Ecto neural progenitor cell (in vitro differentiated cells): ENCODE measurements around the gene RASSF8.

Source experiments
- DNase-seq: peaks from one replicate; pipeline ENCODE4 v3.0.0-alpha.2; 2018; ENCODE audit warnings: low spot score

RASSF8 gene

GRCh38 chr12:25962932-25963525, 4.5 kb downstream of the RASSF8 start:
- no peak for DNase-seq

- DNase-seq: no peak
Observed at GRCh38 chr12:25965682-25966081, 7.2 kb downstream of the RASSF8 start.

DNA sequence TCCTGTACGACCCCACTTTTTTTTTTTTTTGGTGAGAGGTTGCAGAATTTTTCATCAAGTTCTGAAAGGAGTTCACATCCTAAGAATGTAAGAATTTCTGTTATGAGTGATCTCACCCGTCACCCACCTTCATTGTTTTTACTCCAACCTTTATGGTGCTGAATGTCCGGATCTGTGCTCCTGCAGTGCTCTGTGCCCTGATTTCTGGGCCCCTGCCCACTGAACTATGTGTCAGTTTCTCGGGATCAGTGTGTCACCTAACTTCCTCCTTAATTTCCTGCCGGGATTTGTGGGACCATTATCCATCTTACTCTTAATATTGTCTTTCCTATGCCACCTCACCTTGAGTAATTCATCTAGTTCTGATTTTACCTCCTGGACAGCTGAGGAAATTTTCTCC, 11.6 kb downstream of the RASSF8 start:
- DNase-seq: no peak

DNA sequence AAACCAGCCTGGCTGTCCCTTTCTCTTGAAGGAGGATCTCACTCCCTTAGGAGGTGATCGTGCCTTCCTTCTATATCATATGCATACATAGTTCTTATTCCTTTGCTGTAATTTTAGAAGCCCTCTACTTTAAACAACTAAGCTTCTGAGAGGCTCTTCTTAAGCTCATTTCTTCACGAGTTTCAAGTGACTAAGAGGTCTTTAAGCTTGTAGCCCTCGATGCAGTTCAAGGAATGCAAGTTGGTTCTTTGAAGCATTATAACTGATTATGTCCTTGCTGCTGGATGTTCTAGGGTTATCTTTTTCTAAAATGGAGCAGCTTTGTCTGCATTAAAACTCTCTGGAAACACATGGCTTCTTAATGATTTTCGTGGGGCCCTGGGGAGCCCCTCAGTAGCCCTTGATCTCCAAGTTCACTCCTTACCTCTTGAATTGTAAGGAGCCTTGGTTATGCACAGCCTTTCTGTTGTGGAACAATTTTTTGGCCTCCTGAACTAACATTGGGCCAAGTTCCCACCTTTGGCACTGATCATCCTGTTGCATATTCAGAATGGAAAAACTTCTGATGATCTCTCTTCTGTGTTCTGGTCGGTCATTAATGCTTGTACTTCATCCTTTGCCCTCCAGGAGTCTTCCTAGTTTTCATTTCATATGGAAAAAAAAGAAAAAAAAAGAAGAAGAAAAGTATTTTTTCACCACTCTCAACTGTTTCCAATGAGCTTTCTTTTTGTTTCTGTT, 12.6 kb downstream of the RASSF8 start:
- no peak for DNase-seq

- no peak for DNase-seq
Observed at GRCh38 chr12:25971654-25972041, 13.2 kb downstream of the RASSF8 start.

GRCh38 chr12:25972783-25973182, 14.3 kb downstream of the RASSF8 start:
- no peak for DNase-seq

DNA sequence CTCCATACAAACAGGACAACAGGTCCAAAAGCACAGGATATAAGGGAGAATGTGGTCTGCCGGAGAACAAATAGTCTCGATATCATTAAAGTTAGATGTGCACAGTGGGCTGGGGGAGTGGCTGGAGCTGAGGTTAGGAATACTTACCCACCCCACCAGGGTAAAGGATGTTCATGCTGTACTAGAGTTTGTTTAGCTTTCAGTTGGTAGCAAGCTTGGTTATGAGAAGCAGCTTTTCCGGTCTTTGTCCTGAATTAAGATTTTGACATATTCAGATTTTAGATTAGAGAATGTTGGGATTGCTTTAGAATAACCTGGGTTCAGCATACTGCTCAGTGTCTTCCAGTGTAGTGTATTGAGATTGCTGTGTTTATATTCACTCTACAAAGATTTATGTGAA, 16.7 kb downstream of the RASSF8 start:
- no peak for DNase-seq

GRCh38 chr12:25975682-25976081, 17.2 kb downstream of the RASSF8 start:
- DNase-seq: no peak

DNA sequence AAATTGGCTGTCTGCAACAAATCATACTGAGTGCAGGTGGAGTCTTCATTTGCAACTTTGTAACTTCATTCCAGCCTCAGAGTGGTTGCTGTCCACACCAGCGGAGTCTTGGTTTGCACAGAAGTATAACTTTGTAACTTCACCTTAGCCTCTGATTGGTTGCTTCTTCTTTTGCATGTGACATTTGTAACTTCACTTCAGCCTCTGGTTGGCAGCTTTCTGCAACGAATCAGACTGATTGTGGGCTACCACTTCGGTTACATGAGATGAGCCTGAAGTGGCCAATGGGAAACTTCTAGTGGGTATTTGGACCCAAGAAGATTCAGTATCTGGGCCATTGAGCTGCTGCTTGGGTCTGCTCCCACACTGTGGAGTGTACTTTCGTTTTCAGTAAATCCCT, 17.8 kb downstream of the RASSF8 start:
- no peak for DNase-seq

DNA sequence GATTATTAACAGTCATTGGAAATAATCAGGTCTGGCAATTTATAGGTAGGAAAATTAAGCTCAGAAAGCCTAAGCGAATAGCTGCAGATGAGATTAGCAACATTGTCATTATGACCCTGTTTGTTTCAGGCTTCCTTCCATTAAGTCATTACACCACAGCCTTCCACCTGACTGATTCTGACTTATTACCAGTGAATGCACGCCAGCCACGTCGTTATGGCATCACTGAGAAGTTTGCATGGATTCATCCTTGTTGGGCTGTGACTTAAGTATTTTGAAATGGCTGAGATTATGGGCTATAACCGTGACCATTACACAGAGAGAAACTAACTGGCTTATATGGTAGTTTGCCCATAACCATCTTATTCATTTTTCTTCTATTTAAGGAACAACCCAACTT, 18.6 kb downstream of the RASSF8 start:
- no peak for DNase-seq

DNA sequence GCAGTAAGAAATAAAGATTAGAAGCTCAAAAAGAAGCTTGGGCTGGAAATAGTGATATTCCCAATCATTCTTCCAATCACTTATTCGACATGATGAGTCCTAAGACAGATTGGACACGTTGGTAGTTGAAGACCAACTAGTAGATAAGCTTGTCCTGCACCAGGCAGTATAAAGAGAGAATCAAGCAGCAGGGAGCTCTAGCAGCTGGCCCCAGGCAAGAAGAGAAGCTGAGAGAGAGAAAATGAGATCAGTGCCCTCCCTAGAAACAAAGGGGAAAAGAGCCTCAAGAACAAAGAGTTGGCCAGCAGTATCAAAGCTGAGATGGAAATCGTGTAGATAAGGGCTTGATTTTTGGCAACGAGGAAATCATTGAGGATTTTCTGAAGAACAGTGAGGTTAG, 20.6 kb downstream of the RASSF8 start:
- DNase-seq: no peak

DNA sequence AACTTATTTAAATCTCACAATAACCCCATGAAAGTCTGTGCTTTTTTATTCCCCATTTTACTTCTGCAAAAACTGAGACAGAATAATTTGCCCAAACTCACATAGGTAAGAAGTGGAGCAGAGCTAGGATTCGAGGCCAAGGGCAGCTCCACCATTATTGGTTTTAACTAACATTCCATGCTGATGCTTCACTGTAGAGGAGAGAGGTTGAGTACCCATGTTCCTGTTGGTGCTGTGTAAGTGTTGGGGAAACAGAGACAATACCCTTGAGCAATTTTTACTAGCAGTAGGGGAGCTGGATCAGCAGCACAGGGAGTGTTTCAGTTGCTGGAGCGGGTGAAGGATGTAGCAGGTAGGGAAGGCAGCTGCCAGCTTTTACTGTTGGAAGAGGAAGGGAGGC, 21.1 kb downstream of the RASSF8 start:
- DNase-seq: no peak

- no peak for DNase-seq
Observed at GRCh38 chr12:25980035-25980434, 21.6 kb downstream of the RASSF8 start.

DNA sequence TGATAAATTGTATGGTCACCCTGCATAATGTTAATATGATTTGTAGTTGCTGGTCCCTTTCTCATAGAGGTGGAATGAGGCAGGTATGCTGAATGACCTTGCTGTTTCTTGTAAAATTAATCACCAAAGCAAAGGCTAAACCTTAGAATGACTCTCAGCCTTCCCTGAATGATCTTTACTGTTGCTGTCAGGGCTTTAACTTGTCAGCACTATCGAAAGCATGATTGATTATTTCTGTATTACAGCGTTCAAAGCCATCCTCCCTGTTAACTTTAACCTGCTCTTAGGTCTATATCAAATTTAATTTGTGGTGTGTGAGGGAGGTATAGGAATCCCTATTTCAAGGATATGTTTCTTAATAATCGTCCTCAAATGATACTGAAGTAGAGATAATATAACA, 23.1 kb downstream of the RASSF8 start:
- DNase-seq: no peak

DNA sequence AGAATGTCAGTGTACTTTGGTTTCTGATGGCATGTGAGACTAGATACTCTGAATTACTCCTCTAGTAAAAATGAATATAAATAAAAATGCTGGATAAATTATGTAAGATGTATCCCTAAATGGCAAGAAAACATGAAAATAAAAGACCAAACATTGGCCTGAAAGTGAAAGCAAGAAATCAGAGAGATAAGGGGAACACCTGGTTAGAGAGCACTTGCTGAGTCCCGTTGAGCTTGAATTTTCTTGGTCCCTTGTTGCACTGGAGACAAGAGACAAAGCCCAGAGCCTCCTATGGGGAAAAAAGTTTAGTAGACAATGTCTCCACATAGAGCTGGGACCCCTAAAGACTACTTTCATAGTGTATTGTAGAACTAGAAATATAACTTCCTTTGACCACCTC, 23.9 kb downstream of the RASSF8 start:
- DNase-seq: no peak

- DNase-seq: no peak
Observed at GRCh38 chr12:25983625-25984024, 25.1 kb downstream of the RASSF8 start.

- no peak for DNase-seq
Observed at GRCh38 chr12:25984759-25985158, 26.3 kb downstream of the RASSF8 start.

GRCh38 chr12:25985316-25986175, 27.1 kb downstream of the RASSF8 start:
- DNase-seq: no peak

- DNase-seq: no peak
Observed at GRCh38 chr12:25986180-25986579, 27.7 kb downstream of the RASSF8 start.

DNA sequence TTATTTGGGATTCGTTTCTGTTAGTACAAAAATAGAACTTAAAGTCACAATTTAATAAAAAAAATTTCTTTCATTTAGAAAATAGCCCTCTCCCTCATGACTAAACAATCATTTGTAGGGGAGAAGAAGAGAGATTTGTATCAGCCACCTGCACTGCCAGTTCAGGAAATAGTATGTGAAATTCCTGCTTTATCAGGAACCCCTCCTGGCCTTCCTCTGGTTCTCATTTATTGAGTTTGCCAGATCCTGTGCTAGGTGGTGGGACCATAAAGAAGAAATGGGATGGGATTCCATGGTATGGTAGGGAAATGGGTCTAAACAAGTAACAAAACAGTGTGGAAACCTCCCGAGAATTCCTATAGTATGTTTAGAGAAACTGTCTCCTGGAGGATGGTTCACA, 30.0 kb downstream of the RASSF8 start:
- no peak for DNase-seq

DNA sequence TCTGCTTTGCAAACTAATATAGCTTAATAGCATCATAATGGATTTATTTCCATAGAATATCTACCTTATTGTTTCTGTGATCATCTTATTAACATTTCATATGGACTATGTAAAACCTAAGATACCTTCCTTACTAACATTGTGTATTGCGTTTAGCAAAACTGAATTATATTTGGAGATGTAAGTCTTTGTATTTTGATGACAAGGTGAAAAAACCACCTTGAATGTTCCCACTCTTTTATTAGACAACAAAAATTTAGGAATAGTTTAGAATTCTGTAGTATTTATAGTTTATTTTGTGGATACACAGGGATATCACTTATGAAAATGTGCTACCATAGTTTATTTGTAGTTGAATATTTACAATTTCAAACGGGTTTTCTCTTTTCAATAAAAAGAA, 32.0 kb downstream of the RASSF8 start:
- DNase-seq: no peak

DNA sequence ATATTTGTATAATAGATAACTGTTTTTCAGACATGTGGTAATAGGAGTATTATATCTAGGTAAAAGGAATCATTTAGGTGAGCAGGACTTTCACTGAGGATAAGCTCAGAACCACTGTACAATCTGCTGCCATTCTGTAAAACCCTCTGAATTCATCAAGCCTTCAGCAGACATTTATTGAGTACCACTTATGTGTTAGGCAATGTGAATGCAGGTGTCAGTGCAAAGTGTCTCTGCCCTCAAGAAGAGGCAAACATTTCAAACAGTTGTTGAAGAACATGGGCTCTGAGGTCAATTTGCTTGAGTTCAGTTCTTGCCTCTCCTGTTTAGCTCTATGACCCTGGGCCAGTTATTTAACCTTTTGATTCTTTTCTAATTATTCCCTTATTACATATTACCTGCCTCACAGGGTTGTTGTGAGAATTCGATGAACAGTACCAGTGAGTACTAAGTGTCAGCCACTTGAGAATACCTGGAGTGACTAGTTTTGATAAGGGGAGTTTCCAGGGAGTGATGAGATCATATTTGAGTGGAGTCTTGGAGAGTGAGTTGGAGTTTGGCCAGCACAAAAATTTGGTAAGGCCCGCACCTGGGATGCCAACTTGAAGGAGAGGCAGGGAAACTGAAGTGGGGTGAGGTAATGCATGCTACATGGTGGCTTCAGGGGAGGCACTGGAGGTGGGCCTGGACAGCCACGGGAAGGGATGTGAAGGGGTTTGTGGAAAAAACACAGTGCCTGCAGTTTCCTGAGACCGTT, 33.7 kb downstream of the RASSF8 start:
- no peak for DNase-seq
